ENCODE results near the gene ABHD8.

GRCh38 chr19:17335575-17335974 lies 32.4 kb upstream of the ABHD8 start:
- TF ChIP-seq POLR2A (IDR thresholded peaks at IDR 0.05; ENCODE audit: low read length), result no peak
- TF ChIP-seq GATA1 (IDR thresholded peaks at IDR 0.05; ENCODE audit: low read depth, low read length), result no peak
